HG03060 (cell line): ENCODE data around the gene POU3F2.

Source experiments
- ATAC-seq: cut with Tn5 transposase; IDR thresholded peaks from one replicate; pipeline ENCODE4 v1.9.1; 2021; ENCODE audit warnings: low read depth, moderate number of reproducible peaks; ENCODE audit not compliant: unreplicated experiment

Gene POU3F2

DNA sequence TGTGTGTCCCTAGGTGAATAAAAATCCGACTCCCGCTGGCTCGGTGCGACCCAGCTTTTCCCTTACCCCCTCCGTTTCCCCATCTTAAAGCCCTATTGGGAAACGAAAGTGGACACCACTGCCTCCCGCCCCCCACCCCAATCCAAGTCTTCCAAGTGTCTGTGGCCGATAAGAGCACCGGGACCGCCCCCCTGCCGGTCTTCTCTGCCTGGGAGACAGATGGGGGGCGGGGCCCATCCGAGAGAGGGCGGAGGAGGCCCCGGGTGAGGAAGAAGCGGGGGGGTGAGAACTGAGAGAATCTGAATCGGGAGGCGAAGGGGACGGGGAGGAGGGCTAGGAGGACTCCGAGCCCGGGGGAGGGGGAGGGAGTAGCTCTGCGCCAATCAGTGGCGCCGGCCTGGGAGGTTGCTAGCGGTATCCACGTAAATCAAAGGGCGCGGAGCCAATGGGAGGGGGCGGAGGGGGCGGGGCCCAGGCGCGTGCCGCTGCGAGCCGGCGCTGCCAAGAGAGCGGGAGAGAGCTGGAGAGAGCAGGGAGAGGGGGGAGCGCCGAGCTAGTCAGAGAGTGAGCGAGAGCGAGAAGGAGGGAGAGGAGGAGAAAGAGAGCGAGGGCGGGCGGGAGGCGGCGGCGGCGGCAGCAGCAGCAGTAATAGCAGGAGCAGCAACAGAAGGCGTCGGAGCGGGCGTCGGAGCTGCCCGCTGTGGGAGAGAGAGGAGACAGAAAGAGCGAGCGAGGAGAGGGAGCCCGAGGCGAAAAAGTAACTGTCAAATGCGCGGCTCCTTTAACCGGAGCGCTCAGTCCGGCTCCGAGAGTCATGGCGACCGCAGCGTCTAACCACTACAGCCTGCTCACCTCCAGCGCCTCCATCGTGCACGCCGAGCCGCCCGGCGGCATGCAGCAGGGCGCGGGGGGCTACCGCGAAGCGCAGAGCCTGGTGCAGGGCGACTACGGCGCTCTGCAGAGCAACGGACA, at the start of gene POU3F2:
Gene POU3F2, plus strand, starts transcription at position 515 of the 972 bp plus-strand sequence. Its CDS starts 300 bp downstream, at position 815.
- ATAC-seq, result peak; percentile 62

DNA sequence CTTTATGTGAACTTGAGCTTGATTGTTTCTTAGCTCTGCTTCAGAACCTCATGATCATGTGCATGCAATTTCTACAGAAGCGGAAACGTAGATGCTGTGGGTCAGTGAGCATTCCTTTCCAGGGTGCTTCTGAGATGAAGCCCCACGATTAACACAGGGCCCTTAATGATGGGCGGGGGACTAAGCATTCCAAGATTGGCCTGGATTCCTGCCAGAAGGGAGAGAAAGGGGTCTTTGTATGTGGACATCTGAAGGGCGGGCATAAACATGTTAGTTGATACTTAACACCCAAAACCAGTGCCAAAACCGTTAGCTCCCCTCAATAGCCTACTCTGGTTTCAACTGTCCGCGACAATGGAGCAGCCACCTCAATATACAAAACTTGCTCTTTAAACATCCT, 46.9 kb upstream of the POU3F2 start:
- no peak for ATAC-seq

DNA sequence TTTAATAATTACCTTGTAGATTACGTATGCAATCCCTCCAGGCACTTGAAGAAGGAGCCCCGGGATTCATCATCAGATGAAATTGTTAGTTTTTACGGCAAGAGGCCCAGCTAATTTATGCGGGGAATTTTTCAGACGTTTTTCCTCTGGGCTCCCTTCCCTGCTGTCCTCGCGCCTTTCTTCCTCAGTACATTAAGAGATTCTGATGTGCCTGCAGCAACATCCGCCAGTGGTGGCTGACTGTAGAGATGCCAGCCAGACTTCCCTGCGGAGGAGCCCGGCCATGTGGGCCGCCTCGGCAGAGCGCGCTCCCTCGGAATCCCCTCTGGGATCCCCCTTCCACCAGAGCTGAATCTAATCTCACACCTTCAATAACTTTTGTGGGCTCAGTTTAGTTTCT, 46.4 kb upstream of the POU3F2 start:
- no peak for ATAC-seq

DNA sequence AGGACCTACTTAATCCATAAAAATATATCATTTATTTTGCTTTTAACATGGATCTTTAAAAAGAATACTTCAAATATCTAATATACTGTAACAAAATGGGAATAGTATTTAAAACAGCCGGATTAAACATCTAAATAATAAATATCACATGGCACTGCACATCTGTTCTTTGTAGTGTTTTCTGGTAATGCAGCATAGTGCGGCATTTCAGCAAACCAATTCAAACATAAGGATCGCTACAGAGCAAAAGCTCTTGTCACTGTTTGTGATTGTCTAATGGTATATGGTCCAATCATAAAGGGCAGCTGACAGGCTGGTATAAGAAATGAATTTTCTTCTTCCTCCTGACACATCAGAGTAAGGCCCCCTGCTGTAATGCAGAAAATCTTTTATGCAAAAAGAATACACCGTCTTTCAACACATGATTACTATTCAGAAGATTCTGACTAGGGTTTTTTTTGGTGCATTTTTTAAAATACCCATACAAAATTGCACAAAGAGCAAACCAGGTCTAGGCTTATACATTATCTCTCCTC, 40.0 kb upstream of the POU3F2 start:
- ATAC-seq, result no peak

DNA sequence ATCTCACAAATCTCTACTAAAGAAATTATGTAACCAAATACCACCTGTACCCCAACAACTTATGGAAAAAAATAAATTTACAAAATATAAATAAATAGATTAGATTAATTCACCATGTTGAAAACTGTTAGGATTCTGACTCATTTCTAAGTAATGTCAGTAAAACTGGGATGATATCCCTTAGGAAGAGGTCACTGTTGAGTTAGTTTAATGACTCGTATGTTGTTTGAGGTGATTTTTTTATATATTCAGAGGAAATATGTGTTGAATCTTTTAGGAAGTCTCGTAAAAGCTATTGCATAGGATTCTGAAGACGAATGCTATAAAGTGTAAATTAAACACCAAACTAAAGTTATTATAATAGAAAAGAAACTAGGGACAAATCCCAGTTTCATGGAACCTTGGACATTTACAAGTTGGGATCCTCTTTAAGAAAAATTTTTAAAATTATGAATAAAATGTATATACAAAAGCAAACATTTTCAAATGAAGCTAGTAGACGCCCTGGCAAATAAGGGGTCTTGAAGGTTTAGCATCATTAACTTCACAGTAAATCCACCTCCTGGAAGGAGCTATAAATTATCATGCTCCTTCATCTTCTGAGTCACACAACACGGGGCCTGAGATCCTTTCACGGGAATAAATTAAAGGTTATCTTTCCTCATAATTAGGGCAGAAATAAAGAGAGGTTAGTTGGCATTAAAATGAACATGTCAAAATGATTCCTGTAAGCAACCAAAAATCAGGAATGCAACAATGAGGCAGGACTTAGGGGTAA, 37.0 kb upstream of the POU3F2 start:
- no peak for ATAC-seq

DNA sequence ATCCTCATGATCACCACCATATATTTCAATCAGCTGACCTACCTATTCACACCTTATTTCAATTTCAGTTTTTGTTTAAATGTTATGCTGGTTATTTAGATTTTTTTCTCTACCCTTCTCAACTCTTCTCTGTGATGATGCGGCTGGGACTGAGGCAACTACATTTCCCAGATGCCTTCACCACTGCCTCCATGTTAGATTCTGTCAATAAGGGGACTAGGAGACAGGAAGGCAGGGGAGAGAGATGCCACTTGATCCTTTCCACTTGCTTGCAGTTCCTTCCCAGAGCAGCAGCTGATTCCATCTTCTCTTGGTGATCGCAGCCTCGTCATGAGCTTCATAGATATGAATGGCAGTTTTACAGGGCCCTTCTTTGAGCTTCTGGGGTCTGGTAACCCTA, 33.5 kb upstream of the POU3F2 start:
- ATAC-seq, result no peak

DNA sequence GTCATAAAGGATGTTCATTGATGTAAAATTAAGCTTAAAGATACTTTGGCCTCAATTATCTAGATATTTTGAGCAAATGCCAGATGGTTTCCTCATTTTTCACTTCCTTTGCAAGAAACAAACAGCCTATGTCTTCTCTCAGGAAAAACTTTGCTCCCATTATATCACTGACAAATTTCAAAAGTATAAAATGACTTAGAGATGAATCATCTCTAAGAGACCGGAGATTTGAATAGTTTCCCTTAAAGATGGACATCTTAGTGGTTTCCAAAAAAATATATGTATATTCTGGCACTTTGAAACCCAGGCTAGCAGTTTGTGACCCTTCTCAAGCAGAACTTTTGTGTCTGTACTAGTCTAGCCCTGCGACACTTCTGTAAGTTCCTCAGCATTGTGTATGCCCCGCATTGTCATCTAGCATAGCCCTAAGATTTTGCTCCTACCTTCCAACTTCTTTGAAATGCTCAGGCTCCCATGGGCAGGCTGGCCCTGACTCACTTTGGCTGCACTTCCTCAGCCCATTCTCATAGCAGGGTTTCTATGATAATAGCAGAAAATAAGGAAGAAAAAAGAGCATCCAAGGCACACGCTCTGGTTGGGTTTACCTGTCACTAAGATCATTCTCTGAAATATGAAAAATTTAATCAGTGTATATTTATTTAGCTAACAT, 25.7 kb upstream of the POU3F2 start:
- no peak for ATAC-seq

DNA sequence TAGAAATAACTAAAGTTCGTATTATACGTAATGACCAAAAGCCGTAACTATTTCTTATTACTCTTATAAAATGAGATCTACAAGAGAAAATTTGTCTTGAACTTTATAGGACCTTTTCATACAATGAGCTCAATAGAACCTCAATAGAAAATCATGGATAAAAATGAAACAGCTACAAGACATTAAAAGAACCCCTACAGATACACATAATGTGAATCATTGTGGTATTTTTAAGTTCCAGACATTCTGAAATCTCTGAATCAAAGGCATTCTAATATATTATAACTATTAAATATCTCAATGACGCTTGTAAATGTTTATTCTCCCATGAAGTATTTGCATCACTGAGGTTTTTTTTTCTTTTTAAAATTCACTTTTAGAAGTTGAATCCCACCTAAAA, 22.2 kb upstream of the POU3F2 start:
- ATAC-seq, result no peak

DNA sequence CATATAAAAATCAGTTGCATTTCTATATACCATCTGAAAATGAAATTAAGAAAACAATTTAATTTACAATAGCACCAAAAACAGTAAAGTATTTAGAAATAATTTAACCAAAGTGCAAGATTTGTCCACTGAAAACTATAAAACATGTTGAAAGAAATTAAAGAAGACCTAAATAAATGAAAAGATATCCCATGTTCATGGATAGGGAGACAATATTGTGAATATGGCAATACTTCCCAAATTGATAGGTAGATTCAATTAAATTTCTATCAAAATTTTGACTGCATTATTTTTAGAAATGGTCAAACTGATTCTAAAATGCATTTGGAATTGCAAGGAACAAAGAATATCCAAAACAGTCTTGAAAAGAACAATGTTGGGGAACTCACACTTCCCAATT, 17.6 kb upstream of the POU3F2 start:
- ATAC-seq, result no peak

DNA sequence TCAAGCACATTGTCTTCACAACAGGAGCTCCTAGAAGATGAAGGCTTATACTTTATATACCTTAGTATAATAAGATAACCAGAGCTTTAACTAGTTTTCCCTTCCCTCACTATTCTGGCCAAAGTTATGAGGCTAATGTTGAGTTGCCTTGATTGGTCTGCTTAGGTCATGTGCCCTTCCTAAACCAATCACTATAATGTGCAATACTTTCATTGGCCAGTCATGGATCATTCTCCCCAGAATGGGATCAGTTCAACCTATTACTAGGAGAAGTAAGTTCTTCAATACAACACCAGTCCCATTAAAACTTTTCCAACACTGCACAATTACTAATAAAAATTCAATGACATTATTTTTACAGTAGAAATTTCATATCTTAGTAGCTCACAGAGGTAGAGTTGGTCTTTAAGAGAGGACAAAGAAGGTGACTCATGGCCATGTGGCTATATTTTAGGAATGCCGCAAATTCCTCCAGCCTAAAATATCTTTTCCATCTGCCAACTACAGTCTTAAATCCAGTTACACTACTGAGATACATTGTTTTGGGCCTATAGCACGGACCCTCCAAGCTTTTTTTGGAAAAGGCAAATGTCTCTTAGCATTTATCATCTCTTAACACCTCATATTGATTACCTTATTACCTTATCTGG, 12.5 kb upstream of the POU3F2 start:
- ATAC-seq, result no peak

DNA sequence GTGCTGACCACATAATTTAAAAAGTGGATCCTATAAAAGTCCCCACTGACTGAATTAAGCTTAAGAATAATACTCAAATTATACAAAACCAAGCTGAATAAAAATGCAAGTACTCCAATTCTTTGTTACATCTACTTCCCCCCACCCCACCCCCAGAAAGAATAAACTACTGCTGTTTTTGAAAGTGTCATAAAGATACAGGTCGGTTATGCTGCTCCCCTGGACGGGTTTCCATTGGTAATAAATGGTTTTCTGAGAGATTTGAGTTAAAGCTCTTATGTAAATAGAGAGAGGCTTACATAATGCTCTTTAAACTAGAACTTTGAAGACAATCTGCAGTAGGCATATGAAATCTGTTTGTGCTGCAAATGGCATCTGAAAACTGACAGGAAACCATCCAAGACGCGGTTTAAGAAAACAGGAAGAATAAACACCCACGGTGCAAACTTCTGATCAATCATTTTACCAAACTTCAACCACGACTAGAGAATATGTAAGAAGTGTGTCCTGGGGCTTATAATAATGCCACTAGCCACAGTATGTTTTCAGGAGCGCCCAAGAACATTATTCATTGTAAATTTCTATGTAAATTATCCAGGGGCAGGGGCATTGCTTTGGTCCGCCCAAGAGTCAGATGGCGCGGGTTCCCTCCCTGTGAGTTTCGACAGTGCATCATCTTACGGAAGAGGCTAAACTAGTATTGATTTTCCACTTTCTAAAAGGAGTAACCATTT, 10.8 kb upstream of the POU3F2 start:
- no peak for ATAC-seq

DNA sequence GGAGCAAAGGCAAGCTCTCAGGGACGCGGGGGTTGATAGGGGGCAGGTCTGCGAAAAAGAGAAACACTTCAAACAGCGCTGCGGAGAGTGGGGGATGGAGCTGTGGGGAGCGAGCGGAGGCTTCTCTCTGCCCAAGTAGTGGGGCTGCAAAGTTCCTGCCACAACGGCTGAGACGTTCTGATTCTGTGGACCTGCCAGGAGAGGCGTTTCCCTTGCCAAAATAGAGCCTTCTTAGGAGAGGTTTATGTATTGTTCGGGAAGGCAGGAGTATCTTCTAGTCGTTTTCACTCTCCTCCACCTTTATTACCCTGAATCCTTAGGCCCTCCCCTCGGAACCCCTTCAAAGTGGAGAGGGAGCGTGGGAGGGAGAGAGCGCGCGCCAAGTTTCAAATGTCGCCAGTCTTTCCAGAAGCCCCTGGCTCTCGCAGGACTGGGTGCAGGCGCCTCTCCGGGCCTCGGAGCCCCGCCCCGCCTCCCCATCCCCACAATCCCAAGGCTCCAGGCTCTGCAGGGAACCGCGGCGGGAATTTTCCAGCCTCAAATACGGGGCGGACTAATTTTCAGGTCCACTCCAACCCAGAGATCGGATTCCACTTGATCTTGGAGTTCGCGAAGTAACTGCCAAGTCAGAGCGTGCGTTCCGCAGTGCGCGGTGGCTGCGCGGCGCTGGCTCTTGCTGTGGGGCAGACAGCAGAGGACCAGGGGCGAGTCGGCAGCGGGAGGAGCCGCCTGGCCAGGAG, 10.0 kb upstream of the POU3F2 start:
- no peak for ATAC-seq

DNA sequence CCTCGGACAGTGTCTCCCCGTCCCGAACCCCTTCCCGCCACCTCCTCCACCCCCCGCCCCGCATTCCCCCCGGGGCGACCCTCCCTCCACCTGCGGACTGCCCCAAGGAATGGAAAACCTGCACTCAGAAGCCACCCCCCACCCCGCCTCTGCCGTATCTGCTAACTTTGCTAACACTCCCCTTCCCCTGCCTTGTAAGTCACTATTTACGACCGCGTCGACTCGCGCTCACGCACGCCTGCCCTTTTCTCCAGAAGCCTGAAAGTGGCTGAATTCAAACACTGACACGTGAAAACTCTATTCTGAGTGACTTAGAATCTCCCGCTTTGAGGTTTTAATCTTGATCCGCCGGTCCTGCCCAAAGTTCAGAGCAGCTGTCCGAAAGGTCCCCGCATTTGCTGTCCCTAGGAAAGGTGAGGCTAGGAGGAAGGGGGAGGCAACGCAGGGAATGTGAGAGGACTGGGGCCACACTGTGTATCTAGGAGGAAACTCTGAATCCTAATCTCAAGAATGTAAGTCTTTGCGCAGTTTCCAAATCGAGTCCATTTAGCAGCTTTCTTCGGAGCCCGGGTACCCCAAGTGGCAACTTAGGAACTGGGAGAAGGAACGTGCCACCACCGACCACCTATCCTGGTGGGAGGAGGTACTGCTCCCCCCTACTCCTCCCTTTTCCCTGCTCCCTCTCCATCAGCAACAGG, 9.3 kb upstream of the POU3F2 start:
- ATAC-seq, result no peak

DNA sequence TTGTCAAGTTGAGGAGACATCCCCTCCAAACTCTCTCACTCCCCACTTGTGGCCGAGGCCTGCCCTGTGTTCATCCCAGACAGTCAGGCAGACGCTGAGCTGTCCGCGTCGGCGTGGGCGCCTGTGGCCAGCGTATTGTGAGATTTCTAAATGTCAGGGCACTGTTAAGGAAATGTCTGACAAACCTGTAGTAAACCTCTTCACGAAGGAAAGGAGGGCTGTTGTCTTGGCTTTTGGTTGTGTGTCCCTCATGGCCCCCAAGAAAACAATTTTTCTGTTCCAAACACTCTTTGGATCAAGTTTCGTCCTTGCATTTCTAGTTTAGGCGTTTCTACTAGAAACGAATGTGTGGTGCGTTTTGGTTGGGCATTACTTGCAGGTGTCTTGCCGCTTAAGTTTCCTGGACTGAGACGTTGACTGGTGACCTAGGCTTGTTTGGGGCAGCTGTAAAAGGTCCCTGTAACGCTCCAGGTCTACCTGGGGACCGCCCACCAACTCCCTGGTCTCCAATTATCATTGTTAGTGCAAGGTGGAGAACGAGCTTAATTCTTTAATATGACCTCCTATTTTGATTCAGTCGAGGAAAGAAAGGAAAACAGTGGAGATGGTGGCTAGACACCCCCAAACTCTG, 8.7 kb upstream of the POU3F2 start:
- ATAC-seq, result no peak

DNA sequence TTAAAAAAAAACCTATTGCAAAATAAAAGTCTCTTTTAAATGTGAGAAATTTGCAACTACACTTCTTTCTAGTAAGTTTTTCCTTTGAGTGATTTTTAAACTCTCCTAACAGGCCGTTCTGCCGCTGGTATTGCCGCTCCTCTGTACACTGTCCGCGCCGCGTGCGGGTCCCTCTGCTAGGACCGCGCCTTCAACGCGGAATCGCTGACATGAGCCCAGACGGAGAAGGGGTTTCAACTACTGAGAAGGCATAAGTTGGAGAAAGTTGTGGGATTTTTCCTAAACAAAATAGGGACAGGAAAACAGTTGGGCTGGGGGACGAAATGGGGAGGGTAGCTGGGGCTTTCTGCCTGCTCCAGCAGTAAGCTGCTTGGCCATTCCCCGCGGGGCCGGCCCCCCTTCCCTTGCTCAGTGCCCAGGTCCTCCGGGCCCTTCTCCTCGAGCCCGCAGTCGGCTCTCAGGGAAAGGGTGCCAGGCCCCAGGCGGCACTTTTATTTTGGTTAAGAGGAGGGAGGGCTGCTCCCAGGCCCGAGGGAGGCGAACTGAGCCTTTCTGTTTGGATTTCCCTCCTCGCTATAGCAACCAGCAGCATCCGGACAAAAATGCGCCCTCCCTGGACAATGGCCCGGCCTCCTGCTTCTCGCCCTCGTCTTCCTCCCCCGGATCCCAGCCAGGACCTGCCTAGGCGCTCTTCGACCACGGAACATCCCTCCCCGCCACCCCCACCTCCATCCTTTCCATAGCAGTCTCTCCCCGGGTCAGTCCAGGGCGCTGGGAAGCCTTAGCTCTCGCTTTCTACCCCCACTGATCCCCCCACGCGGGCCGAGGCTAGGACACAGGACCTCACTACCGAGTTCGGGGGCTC, 6.8 kb upstream of the POU3F2 start:
- no peak for ATAC-seq

DNA sequence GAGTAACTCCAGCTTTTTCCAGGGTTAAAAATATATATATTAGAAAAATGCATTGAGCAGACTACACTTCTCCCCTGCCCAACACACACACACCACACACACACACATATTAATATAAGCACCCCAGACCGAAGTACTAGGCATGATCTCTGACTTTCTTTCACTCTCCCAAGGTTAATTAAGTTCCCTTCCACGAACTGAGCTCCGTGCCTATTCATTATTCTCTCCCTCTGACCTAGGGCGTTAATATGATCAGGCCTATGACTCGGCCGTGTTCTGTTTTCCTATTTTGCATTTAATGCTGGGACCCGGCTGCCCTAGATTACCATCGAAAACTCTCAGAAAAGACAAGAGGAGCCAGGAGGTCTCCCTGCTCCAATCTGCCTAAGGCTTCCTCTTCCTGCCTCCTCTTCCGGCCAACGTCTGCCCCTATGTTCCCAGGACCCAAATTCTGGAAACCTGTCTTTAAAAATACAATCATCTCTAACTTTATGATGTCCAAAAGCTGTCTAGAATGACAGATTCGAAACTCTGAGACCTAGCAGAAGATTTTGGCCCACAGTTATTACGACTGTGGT, 6.1 kb upstream of the POU3F2 start:
- no peak for ATAC-seq
